Loucy (cell line): ENCODE data around the gene MACROD2.

Experiments used
- CTCF ChIP-seq: fragments of 200-600 bp; sonication (generic); conservative IDR thresholded peaks from 2 replicates; pipeline ENCODE4 v1.5.1; 2014; ENCODE audit warnings: mild to moderate bottlenecking, antibody characterized with exemption, low read length
- EZH2phosphoT487 ChIP-seq: fragments of 200-600 bp; IDR thresholded peaks from 2 replicates; pipeline ENCODE4 v1.6.1; 2018; ENCODE audit warnings: antibody characterized with exemption, mild to moderate bottlenecking, moderate library complexity, borderline replicate concordance

- TF ChIP-seq CTCF (no peak), EZH2phosphoT487 (no peak)
Measured at GRCh38 chr20:14589383-14589782, 594.1 kb downstream of the MACROD2 start.
